Tibial nerve (tissue), 3 donors: ENCODE data around the gene RBM28.

Experiments
- CTCF ChIP-seq, 5 experiments: fragments of 200-600 bp in 3 of 5; fragments of 450-650 bp in 2 of 5; sonication (generic) in 3 of 5; IDR thresholded peaks; one replicate each; pipeline ENCODE4 v1.5.1; 2016 to 2019; ENCODE audit warnings: antibody characterized with exemption in 5 of 5, mild to moderate bottlenecking in 3 of 5, moderate library complexity in 2 of 5
- POLR2A ChIP-seq, 2 donors: fragments of 450-650 bp; IDR thresholded peaks; one replicate each; pipeline ENCODE4 v1.6.1; 2017; ENCODE audit warnings: antibody characterized with exemption in 2 of 2, mild to moderate bottlenecking in 2 of 2, moderate library complexity in 2 of 2

- TF ChIP-seq CTCF (IDR thresholded peaks at IDR 0.05): no peak
- no peak for TF ChIP-seq POLR2A (IDR thresholded peaks at IDR 0.05)
Measured at GRCh38 chr7:128364166-128364870, 20.6 kb upstream of the RBM28 start.
